ENCODE results near the gene DGKB.

DGKB gene

DNA sequence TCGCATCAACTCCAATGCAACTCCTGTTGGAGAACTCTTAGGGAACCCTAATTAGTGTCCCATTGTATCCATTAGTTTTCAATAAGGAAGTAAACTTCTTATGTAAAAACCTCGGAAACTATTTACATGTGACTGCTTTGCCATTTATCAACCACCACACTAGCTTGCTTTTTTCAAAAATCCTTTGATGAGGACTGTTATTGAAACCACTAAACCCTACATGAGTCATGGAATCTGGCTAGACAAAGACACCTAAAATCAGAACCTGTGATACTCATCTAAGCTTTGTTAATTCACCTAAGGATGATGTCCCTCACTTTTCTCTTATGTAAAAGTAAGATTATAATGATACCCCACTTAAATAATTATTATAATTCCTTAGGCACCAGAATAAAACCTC is 499.0 kb downstream of the DGKB start:
- DNase-seq (ENCODE audit: low read depth in 1 of 2, low spot score in 1 of 2): no peak
- Histone ChIP-seq H3K27me3 (ENCODE audit: insufficient read depth, poor library complexity, severe bottlenecking) (no peaks in the 10 kb centered on the region), H3K27ac (replicated peaks) (no peak overlapping the region), H3K4me3 (replicated peaks; ENCODE audit: insufficient read depth, low read length) (no peak overlapping the region)
- no peak for TF ChIP-seq GABPA (IDR thresholded peaks at IDR 0.05; ENCODE audit: low read depth)
- no peak for TF ChIP-seq POLR2AphosphoS5 (IDR thresholded peaks at IDR 0.05; ENCODE audit: low read depth)
- no peak for TF ChIP-seq SPI1 (IDR thresholded peaks at IDR 0.05; ENCODE audit: borderline replicate concordance, low read depth)
- TF ChIP-seq, protein P1, sequence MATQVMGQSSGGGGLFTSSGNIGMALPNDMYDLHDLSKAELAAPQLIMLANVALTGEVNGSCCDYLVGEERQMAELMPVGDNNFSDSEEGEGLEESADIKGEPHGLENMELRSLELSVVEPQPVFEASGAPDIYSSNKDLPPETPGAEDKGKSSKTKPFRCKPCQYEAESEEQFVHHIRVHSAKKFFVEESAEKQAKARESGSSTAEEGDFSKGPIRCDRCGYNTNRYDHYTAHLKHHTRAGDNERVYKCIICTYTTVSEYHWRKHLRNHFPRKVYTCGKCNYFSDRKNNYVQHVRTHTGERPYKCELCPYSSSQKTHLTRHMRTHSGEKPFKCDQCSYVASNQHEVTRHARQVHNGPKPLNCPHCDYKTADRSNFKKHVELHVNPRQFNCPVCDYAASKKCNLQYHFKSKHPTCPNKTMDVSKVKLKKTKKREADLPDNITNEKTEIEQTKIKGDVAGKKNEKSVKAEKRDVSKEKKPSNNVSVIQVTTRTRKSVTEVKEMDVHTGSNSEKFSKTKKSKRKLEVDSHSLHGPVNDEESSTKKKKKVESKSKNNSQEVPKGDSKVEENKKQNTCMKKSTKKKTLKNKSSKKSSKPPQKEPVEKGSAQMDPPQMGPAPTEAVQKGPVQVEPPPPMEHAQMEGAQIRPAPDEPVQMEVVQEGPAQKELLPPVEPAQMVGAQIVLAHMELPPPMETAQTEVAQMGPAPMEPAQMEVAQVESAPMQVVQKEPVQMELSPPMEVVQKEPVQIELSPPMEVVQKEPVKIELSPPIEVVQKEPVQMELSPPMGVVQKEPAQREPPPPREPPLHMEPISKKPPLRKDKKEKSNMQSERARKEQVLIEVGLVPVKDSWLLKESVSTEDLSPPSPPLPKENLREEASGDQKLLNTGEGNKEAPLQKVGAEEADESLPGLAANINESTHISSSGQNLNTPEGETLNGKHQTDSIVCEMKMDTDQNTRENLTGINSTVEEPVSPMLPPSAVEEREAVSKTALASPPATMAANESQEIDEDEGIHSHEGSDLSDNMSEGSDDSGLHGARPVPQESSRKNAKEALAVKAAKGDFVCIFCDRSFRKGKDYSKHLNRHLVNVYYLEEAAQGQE (IDR thresholded peaks at IDR 0.05; ENCODE audit: insufficient replicate concordance, low read depth): no peak
- TF ChIP-seq, protein P2, sequence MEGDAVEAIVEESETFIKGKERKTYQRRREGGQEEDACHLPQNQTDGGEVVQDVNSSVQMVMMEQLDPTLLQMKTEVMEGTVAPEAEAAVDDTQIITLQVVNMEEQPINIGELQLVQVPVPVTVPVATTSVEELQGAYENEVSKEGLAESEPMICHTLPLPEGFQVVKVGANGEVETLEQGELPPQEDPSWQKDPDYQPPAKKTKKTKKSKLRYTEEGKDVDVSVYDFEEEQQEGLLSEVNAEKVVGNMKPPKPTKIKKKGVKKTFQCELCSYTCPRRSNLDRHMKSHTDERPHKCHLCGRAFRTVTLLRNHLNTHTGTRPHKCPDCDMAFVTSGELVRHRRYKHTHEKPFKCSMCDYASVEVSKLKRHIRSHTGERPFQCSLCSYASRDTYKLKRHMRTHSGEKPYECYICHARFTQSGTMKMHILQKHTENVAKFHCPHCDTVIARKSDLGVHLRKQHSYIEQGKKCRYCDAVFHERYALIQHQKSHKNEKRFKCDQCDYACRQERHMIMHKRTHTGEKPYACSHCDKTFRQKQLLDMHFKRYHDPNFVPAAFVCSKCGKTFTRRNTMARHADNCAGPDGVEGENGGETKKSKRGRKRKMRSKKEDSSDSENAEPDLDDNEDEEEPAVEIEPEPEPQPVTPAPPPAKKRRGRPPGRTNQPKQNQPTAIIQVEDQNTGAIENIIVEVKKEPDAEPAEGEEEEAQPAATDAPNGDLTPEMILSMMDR (IDR thresholded peaks at IDR 0.05; ENCODE audit: insufficient read depth, low read length): no peak

DNA sequence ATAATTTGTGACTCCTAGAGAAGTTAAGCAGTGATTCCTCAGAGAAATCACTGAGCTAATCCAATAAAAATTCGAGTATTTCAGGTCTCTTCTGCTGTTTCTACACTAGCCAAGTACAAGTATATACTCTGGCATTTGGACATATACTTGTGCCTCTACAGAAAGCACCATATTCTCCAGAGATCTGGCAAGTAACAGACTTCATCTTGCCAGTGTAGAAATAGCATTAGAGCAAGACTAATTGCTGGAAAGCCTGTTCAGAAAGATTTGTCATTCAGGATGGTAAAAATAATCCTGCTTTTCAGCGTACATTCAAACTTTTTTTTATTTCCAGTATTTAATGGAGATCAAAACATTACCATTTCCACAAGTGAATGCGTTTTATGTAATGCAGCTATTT is 502.3 kb downstream of the DGKB start:
- TF ChIP-seq, protein P2 (IDR thresholded peaks at IDR 0.05; ENCODE audit: insufficient read depth, low read length): no peak
- no peak for TF ChIP-seq SPI1 (IDR thresholded peaks at IDR 0.05; ENCODE audit: borderline replicate concordance, low read depth)
- TF ChIP-seq, protein P1 (IDR thresholded peaks at IDR 0.05; ENCODE audit: insufficient replicate concordance, low read depth): no peak
- no peak for TF ChIP-seq POLR2AphosphoS5 (IDR thresholded peaks at IDR 0.05; ENCODE audit: low read depth)
- no peak for TF ChIP-seq GABPA (IDR thresholded peaks at IDR 0.05; ENCODE audit: low read depth)
- H3K27ac ChIP-seq (replicated peaks): no peak overlapping the region
- H3K27me3 ChIP-seq (ENCODE audit: insufficient read depth, poor library complexity, severe bottlenecking): no peaks in the 10 kb centered on the region
- DNase-seq (ENCODE audit: low read depth in 1 of 2, low spot score in 1 of 2): no peak
- H3K4me3 ChIP-seq (replicated peaks; ENCODE audit: insufficient read depth, low read length): no peak overlapping the region

DNA sequence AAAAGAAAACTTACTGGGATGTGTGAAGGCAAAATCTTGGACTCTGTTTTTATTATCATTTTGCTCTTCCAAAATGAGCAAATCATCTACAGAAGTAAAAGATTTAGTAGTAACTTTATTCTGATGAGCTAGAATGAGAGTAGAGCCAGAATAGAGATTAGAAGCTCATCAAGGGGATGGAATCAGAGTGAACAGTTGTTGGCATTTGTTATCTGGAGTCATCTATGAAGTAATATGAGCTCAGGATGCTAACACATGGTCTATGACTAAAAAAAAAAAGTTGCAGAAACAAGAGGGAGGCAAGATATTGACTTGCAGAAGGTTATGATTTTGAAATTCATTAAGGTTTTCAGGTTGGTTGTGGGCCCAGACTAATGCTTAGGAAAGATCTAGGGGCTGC is 504.0 kb downstream of the DGKB start:
- TF ChIP-seq, protein P2 (IDR thresholded peaks at IDR 0.05; ENCODE audit: insufficient read depth, low read length): no peak
- TF ChIP-seq SPI1 (IDR thresholded peaks at IDR 0.05; ENCODE audit: borderline replicate concordance, low read depth): no peak
- TF ChIP-seq POLR2AphosphoS5 (IDR thresholded peaks at IDR 0.05; ENCODE audit: low read depth): no peak
- no peak for TF ChIP-seq GABPA (IDR thresholded peaks at IDR 0.05; ENCODE audit: low read depth)
- TF ChIP-seq, protein P1 (IDR thresholded peaks at IDR 0.05; ENCODE audit: insufficient replicate concordance, low read depth): no peak
- Histone ChIP-seq H3K27ac (replicated peaks) (no peak overlapping the region), H3K27me3 (ENCODE audit: insufficient read depth, poor library complexity, severe bottlenecking) (no peaks in the 10 kb centered on the region), H3K4me3 (replicated peaks; ENCODE audit: insufficient read depth, low read length) (no peak overlapping the region)
- DNase-seq (ENCODE audit: low read depth in 1 of 2, low spot score in 1 of 2): no peak
